ENCODE data around the gene TKTL1.
"Not testable (repeated sequence)": the region's sequence is repeated elsewhere in the genome, so short reads cannot be mapped to it uniquely, and the experiment has no call there.

The TKTL1 gene

GRCh38 chrX:154310616-154311536 lies 15.3 kb downstream of the TKTL1 start:
- DNase-seq, result no peak

GRCh38 chrX:154312116-154312515 lies 16.5 kb downstream of the TKTL1 start:
- no peak for DNase-seq

- no peak for DNase-seq
These were observed 17.6 kb downstream of the TKTL1 start for GRCh38 chrX:154313147-154313546.

- DNase-seq, result no peak
These were observed 19.8 kb downstream of the TKTL1 start for GRCh38 chrX:154315416-154315815.

GRCh38 chrX:154317391-154317995 lies 21.9 kb downstream of the TKTL1 start:
- DNase-seq, result peak; percentile 45

GRCh38 chrX:154320406-154320805 lies 24.8 kb downstream of the TKTL1 start:
- no peak for DNase-seq

GRCh38 chrX:154321152-154321551 lies 25.6 kb downstream of the TKTL1 start:
- no peak for DNase-seq

GRCh38 chrX:154321594-154321993 lies 26.0 kb downstream of the TKTL1 start:
- DNase-seq, result peak; percentile 91

- no peak for DNase-seq
These were observed 27.3 kb downstream of the TKTL1 start for GRCh38 chrX:154322890-154323289.

- DNase-seq, result no peak
These were observed 27.9 kb downstream of the TKTL1 start for GRCh38 chrX:154323537-154323936.

GRCh38 chrX:154325541-154325940 lies 29.9 kb downstream of the TKTL1 start:
- DNase-seq, result no peak

GRCh38 chrX:154327038-154327820 lies 31.6 kb downstream of the TKTL1 start:
- peak; percentile 43 for DNase-seq

GRCh38 chrX:154328646-154329045 lies 33.1 kb downstream of the TKTL1 start:
- no peak for DNase-seq

- DNase-seq, result no peak
These were observed 33.7 kb downstream of the TKTL1 start for GRCh38 chrX:154329294-154329693.

GRCh38 chrX:154332561-154332960 lies 37.0 kb downstream of the TKTL1 start:
- DNase-seq, result no peak

- no peak for DNase-seq
These were observed 37.5 kb downstream of the TKTL1 start for GRCh38 chrX:154333116-154333515.

- no peak for DNase-seq
These were observed 38.3 kb downstream of the TKTL1 start for GRCh38 chrX:154333837-154334271.

GRCh38 chrX:154334496-154334895 lies 38.9 kb downstream of the TKTL1 start:
- no peak for DNase-seq

- not testable (repeated sequence) for DNase-seq
These were observed 46.1 kb downstream of the TKTL1 start for GRCh38 chrX:154341399-154342298.

GRCh38 chrX:154343063-154343462 lies 47.5 kb downstream of the TKTL1 start:
- not testable (repeated sequence) for DNase-seq

GRCh38 chrX:154343620-154344019 lies 48.0 kb downstream of the TKTL1 start:
- not testable (repeated sequence) for DNase-seq

GRCh38 chrX:154348114-154348531 lies 52.5 kb downstream of the TKTL1 start:
- DNase-seq, result no peak
